ENCODE data around the gene RCN2.

DNA sequence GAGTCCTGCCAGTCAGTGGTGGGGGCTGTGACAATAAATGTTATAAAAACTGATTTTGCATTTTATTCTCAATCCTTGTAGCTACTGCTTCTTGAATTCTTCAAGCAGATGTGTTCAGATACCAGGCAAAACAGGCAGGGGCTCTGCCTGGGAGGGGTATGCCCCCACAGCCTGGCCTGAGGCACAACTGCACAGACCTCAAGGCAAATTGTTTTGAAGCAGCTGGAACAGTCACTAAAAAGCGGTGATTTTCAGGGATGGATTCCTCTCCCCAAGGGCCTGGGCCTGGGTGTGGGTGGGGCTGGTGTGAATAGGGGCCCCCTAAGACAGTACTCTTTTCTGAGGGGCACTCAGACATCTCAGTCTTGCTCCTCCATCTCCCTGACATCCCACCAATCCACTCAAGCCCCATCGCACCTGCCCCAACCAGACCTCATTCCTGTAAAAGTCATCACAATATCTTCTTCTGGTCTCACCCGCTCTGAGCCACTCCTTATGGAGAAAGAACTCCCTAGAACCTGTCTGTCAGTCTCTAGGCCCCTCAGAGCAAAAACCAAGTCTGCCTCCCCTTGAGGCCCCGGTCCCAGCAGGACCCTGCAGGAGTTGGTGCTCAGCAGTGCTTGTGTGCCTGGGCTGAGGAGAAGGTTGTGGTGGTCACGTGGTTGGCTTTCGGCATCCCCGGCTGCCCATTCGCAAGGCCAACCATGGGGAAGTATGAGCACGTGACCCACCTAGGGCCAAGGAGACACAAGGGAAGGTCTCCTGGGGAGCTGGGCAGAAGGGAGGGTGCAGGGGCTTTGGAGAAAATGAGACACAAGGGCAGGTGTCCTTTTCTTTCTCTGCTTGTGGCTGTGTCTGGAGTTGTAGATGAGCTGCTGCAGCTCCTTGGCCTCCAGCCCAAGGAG lies 60.4 kb downstream of the RCN2 start:
- TF ChIP-seq EZH2 (IDR thresholded peaks at IDR 0.05; ENCODE audit: low read length, missing control alignments), result no peak
- TF ChIP-seq, protein P1, sequence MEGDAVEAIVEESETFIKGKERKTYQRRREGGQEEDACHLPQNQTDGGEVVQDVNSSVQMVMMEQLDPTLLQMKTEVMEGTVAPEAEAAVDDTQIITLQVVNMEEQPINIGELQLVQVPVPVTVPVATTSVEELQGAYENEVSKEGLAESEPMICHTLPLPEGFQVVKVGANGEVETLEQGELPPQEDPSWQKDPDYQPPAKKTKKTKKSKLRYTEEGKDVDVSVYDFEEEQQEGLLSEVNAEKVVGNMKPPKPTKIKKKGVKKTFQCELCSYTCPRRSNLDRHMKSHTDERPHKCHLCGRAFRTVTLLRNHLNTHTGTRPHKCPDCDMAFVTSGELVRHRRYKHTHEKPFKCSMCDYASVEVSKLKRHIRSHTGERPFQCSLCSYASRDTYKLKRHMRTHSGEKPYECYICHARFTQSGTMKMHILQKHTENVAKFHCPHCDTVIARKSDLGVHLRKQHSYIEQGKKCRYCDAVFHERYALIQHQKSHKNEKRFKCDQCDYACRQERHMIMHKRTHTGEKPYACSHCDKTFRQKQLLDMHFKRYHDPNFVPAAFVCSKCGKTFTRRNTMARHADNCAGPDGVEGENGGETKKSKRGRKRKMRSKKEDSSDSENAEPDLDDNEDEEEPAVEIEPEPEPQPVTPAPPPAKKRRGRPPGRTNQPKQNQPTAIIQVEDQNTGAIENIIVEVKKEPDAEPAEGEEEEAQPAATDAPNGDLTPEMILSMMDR (conservative IDR thresholded peaks at IDR 0.05 in 1 of 2, IDR thresholded peaks at IDR 0.05 in 1 of 2; ENCODE audit: low read depth in 1 of 2, low read length in 2 of 2), result no peak

Data from fibroblast of lung (primary cell).